Right lobe of liver (tissue), 6 donors: Measurements from ENCODE around the gene CYGB. TPM values are rescaled to one million over a fixed set of nuclear protein-coding genes. Genes with fewer than 3 reads are reported as not detected.

Experiments
- ATAC-seq, 4 donors: fragments of 200-7000 bp; cut with Tn5 transposase; one replicate each; pipeline ENCODE4 v1.9.1; 2020; ENCODE audit warnings: mild to moderate bottlenecking in 4 of 4, moderate library complexity in 4 of 4
- DNase-seq, 3 donors: peaks; one replicate each; pipeline ENCODE4 v3.0.0-alpha.2; 2020
- H3K27ac ChIP-seq, 3 donors: fragments of 200-600 bp; one replicate each; pipeline ENCODE4 v1.8.0; 2022
- H3K27me3 ChIP-seq, 2 donors: fragments of 200-600 bp; one replicate each; pipeline ENCODE4 v1.8.0; 2022
- H3K36me3 ChIP-seq, 4 donors: fragments of 200-600 bp; sonication (generic) in 1 of 4; one replicate each; pipeline versions ENCODE4 v1.5.1 to v1.8.0; 2017 to 2022; ENCODE audit warnings: control low read depth in 1 of 4
- H3K4me1 ChIP-seq, 4 donors: fragments of 200-600 bp; sonication (generic) in 1 of 4; one replicate each; pipeline versions ENCODE4 v1.5.1 to v1.8.0; 2017 to 2022; ENCODE audit warnings: control low read depth in 1 of 4
- H3K4me3 ChIP-seq, 3 donors: fragments of 200-600 bp; one replicate each; pipeline ENCODE4 v1.8.0; 2022
- H3K9me3 ChIP-seq, 4 donors: fragments of 200-600 bp; sonication (generic) in 1 of 4; one replicate each; pipeline versions ENCODE4 v1.5.1 to v1.8.0; 2017 to 2022; ENCODE audit warnings: control low read depth in 1 of 4
- POLR2A ChIP-seq: fragments of 450-650 bp; IDR thresholded peaks from one replicate; pipeline ENCODE4 v1.6.1; 2017; ENCODE audit warnings: antibody characterized with exemption, mild to moderate bottlenecking
- WGBS: methylation state at CpG from one replicate; pipeline ENCODE4 v1.1.6; 2018; ENCODE audit warnings: low coverage, low lambda C conversion rate; ENCODE audit not compliant: insufficient coverage; ENCODE audit errors: missing lambda C conversion rate; 5-methylcytosine and 5-hydroxymethylcytosine counted together
- intact Hi-C, 2 donors: fragments of 100-400 bp; cut with DNase I; formaldehyde crosslinking; loops; one replicate each; pipeline versions ENCODE4 v1.11.2 to v1.14.1; 2022
- total RNA-seq, 6 experiments: library from RNA; depleted of rRNA in 2 of 6; stranded (reverse); fragments of >200 nt in 2 of 6; fragmentation: NEBNext Ultra II Directional in 3 of 6; extraction: Animal tissue kit (Norgen Biotek cat#: 25700) in 3 of 6; gene quantifications; one replicate each; pipeline versions ENCODE4 v1.1.0 to v1.2.4, GENCODE V29; 2016 to 2023
- TF ChIP-seq, protein P1 (sequence below), 4 donors: fragments of 200-600 bp in 3 of 4; fragments of 450-650 bp in 1 of 4; IDR thresholded peaks; one replicate each; pipeline versions ENCODE4 v1.5.1 to v1.8.0; 2016 to 2022; ENCODE audit warnings: antibody characterized with exemption in 4 of 4, mild to moderate bottlenecking in 2 of 4
- donor health status: DM: no; HTN: yes; CAD: no.
- donor health status: DM: no; HTN: no; CAD: no.
- donor health status: DM: no; HTN: no; CAD: no.
- donor health status: DM: no; HTN: yes; CAD: no.
- donor health status: DM: no; HTN: yes; CAD: no.

CYGB gene
- total RNA-seq, 6 experiments from 2014 or later: 1.8 to 4.1 (median 3.1) TPM

DNA sequence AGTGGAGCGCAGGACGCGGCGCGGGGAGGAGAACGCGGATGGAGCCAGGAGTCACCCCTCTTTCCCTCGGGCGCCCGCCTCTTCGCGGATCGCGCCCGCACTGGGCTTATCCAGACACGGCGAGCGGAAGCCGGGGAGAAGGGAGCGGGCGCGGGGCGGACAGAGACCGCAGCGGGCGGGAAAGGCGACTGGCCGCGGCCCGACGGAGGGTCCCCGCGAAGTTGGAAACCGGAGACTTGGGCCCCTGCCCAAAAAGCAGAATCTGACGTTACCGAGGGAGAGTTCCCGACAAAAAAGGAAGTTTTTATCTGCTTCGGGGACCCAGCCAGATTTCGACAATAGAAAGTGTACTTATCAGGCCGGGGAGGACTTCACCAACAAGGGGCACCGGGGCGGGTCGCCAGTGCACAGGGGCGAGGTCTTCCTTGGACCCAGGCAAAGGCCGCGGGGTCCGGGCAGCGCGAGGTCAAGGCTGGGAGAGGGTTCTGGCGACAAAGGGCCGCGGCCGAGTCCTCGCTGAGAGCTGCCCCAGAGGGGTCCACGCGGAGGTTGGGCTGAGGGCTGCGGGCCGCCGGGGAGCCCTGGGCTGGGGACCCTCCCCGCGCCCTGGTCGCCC is 47.6 kb upstream of the CYGB start:
- H3K27me3 ChIP-seq: no peaks in the 10 kb centered on the region
- TF ChIP-seq POLR2A: no peak
- TF ChIP-seq, protein P1, sequence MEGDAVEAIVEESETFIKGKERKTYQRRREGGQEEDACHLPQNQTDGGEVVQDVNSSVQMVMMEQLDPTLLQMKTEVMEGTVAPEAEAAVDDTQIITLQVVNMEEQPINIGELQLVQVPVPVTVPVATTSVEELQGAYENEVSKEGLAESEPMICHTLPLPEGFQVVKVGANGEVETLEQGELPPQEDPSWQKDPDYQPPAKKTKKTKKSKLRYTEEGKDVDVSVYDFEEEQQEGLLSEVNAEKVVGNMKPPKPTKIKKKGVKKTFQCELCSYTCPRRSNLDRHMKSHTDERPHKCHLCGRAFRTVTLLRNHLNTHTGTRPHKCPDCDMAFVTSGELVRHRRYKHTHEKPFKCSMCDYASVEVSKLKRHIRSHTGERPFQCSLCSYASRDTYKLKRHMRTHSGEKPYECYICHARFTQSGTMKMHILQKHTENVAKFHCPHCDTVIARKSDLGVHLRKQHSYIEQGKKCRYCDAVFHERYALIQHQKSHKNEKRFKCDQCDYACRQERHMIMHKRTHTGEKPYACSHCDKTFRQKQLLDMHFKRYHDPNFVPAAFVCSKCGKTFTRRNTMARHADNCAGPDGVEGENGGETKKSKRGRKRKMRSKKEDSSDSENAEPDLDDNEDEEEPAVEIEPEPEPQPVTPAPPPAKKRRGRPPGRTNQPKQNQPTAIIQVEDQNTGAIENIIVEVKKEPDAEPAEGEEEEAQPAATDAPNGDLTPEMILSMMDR (IDR thresholded peaks at IDR 0.05): no peak
- H3K36me3 ChIP-seq: no peaks in the 10 kb centered on the region
- peak overlapping the region; percentile 59 to 62 (median 61) for H3K4me3 ChIP-seq
- H3K9me3 ChIP-seq: no peaks in the 10 kb centered on the region
- peak overlapping the region in 2 of 3 donors; percentile 7 to 53 for H3K27ac ChIP-seq
- H3K4me1 ChIP-seq: peaks cover 0 to 19% (median 4%) of the 10 kb centered on the region in 4 donors
- intact Hi-C loops: no loop called here
- ATAC-seq: peak; percentile 19 to 42 (median 34)
- DNase-seq: peak; percentile 55 to 67 (median 65)
- WGBS: 5% methylated on average over 37 of the region's 62 CpGs

- H3K4me3 ChIP-seq: peak overlapping the region; percentile 59 to 62 (median 61)
- H3K36me3 ChIP-seq: no peaks in the 10 kb centered on the region
- ATAC-seq (no peak), DNase-seq (no peak)
- H3K27me3 ChIP-seq: no peaks in the 10 kb centered on the region
- peaks cover 0 to 19% (median 4%) of the 10 kb centered on the region in 4 donors for H3K4me1 ChIP-seq
- no peak for TF ChIP-seq POLR2A
- TF ChIP-seq, protein P1 (IDR thresholded peaks at IDR 0.05): no peak
- 53% methylated on average over 11 of the region's 17 CpGs for WGBS
- H3K9me3 ChIP-seq: no peaks in the 10 kb centered on the region
- H3K27ac ChIP-seq: no peak overlapping the region
- intact Hi-C loops: no loop called here
Observed at GRCh38 chr17:76584427-76585032, 47.0 kb upstream of the CYGB start.

DNA sequence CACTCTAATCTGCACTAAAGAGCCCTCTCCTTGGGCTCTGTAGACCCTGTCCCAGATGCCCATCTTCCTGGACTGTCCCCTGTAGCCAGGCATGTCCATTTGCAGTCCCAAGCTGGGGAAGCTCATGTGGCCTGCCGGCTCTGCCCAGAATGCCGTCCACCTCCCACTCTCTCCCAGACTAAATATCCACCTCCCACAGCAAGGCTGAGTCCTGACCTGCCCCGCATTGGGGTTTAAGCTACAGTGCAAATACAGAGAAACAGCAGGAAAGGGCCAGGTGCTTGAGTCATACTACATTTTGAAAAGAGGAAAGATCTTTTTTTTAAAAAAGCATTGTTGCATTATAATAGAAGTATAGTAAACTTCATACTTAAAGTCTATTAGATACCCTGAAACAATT is 45.2 kb upstream of the CYGB start:
- ATAC-seq (no peak), DNase-seq (no peak)
- Histone ChIP-seq H3K9me3 (no peaks in the 10 kb centered on the region), H3K36me3 (no peaks in the 10 kb centered on the region), H3K4me3 (no peak overlapping the region), H3K27me3 (no peaks in the 10 kb centered on the region), H3K4me1 (peaks cover 0 to 12% (median 0%) of the 10 kb centered on the region in 4 donors), H3K27ac (no peak overlapping the region)
- intact Hi-C loops: no loop called here
- 20% methylated on average over 2 of the region's 3 CpGs for WGBS
- no peak for TF ChIP-seq POLR2A
- TF ChIP-seq, protein P1 (IDR thresholded peaks at IDR 0.05): no peak

DNA sequence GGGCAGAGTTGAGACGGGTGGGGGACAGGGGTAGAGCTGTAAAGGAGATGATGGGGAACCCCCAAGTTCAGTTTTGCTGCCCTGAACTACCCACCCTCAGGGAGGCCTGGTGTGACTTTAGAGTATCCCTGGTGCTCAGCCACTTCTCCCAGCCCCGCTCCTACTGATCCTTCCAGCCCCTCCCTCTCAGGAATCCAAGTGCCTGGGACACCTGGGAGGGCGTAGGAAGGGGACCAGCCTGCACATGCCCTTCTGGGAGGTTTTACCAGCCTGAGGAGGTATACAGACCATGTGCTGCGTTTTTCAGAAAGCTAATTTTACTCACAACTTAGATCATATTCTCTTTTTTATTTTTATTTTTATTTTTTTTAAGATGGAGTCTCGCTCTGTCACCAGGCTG is 44.0 kb upstream of the CYGB start:
- intact Hi-C loops: no loop called here
- no peak for ATAC-seq
- Histone ChIP-seq H3K27me3 (no peaks in the 10 kb centered on the region), H3K4me1 (peaks cover 0 to 12% (median 0%) of the 10 kb centered on the region in 4 donors), H3K9me3 (no peaks in the 10 kb centered on the region), H3K36me3 (no peaks in the 10 kb centered on the region), H3K27ac (no peak overlapping the region), H3K4me3 (no peak overlapping the region)
- DNase-seq: no peak
- 83% methylated on average over 3 of the region's 5 CpGs for WGBS
- TF ChIP-seq POLR2A: no peak
- TF ChIP-seq, protein P1 (IDR thresholded peaks at IDR 0.05): no peak
